ENCODE data around the gene RAMACL.

RAMACL gene

GRCh38 chr6:166559662-166560061 lies 26.8 kb downstream of the RAMACL start:
- DNase-seq (ENCODE audit: insufficient read length, low spot score) (no peak), FAIRE-seq (no peak)

- no peak for DNase-seq (ENCODE audit: insufficient read length, low spot score)
Observed at GRCh38 chr6:166559211-166559610, 27.3 kb downstream of the RAMACL start.

GRCh38 chr6:166558156-166559005 lies 28.1 kb downstream of the RAMACL start:
- DNase-seq (ENCODE audit: insufficient read length, low spot score) (no peak), FAIRE-seq (no peak)

More at GRCh38 chr6:166559211-166559610, 27.3 kb downstream of the RAMACL start:
- no peak for FAIRE-seq

DNA sequence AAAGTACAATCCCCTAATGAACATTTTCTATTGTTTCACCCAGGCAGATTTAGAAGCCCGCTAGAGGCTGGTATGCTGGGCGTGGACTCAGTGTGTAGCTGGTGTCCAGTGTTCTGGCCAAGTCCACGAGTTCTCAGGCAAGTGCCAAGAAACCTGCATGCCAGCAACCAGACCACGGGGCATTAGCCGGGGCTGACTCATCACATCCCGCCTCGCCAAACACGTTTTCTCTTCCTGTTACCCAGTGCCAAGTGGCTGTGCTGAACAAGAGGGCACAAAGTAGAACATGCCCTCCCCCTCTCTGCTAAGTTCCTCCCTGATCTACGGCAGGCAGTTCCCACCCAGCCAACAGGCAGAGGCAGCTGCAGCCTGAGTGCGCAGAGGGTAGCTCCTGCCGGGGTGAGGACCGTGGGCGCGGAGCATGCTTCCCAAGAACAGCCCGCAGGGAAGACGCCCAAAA lies 29.6 kb downstream of the RAMACL start:
- FAIRE-seq (no peak), DNase-seq (ENCODE audit: insufficient read length, low spot score) (no peak)

GRCh38 chr6:166556336-166556735 lies 30.1 kb downstream of the RAMACL start:
- no peak for DNase-seq (ENCODE audit: insufficient read length, low spot score)
- FAIRE-seq: no peak

GRCh38 chr6:166555086-166555485 lies 31.4 kb downstream of the RAMACL start:
- no peak for DNase-seq (ENCODE audit: insufficient read length, low spot score)
- FAIRE-seq: no peak

DNA sequence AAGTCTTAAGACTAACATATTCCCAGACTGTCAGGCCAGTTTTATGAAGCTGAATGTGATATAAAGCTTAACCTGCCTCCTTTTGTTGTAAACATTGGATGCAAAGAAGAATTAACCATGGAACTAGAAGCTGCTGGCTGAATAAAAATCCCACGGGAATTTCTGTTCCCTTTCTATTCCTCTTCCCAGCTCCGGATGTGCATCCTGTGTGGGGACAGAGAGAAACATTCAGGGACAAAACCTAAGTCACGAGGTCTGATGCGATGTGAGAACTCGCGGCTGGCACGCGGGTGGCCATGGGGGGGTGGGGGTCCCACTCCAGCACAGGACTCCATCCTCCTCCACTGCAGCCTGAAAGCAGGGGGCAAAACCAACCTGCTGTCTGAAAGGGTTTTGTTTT lies 32.2 kb downstream of the RAMACL start:
- no peak for FAIRE-seq

GRCh38 chr6:166553563-166554271 lies 32.8 kb downstream of the RAMACL start:
- no peak for FAIRE-seq
- DNase-seq (ENCODE audit: insufficient read length, low spot score): no peak

More for the DNA sequence above, 32.2 kb downstream of the RAMACL start:
- no peak for DNase-seq (ENCODE audit: insufficient read length, low spot score)

GRCh38 chr6:166552600-166552999 lies 33.9 kb downstream of the RAMACL start:
- DNase-seq (ENCODE audit: insufficient read length, low spot score): no peak
- FAIRE-seq: no peak

GRCh38 chr6:166551754-166552495 lies 34.6 kb downstream of the RAMACL start:
- DNase-seq (ENCODE audit: insufficient read length, low spot score) (no peak), FAIRE-seq (no peak)

DNA sequence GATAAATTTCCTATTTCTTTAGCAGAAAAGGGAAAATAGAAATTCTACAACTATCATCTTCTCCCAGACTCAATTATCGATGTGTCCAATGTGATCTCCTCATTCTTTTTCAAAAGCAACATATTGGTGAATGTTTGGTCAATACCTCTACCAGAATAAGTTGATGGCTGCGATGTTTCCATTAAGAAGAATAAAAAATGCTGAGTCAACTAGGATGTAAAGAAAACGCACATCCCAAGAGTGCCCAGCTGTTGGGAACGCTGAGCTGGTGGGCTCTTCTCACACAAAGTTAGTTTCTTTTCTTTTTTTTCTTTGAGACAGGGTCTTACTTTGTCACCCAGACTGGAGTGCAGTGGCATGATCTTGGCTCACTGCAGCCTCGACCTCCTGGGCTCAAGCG lies 39.8 kb downstream of the RAMACL start:
- FAIRE-seq (no peak), DNase-seq (ENCODE audit: insufficient read length, low spot score) (no peak)

- DNase-seq (ENCODE audit: insufficient read length, low spot score) (no peak), FAIRE-seq (no peak)
Observed at GRCh38 chr6:166545156-166546034, 41.1 kb downstream of the RAMACL start.

DNA sequence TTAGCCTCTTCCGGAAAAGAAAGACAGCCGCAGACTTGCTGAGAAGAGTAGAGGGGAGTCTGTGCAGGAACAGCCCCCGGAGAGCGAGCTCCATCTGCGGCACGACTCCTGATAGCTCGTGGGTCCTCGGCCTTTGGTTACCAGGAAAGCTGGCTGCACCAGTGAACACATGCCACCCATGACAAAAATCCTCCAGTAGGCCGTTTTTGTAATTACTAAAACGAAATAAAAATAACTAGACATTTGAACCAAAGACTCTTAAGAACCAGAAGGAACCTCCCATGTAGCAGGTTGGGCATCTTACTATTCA lies 42.2 kb downstream of the RAMACL start:
- FAIRE-seq: no peak
- DNase-seq (ENCODE audit: insufficient read length, low spot score): no peak

- no peak for FAIRE-seq
- DNase-seq (ENCODE audit: insufficient read length, low spot score): no peak
Observed at GRCh38 chr6:166543603-166544295, 42.7 kb downstream of the RAMACL start.

GRCh38 chr6:166542580-166542912 lies 43.9 kb downstream of the RAMACL start:
- DNase-seq (ENCODE audit: insufficient read length, low spot score): no peak
- no peak for FAIRE-seq

GRCh38 chr6:166541876-166542579 lies 44.5 kb downstream of the RAMACL start:
- peak; percentile 87 for FAIRE-seq
- peak; percentile 30 for DNase-seq (ENCODE audit: insufficient read length, low spot score)

GRCh38 chr6:166541366-166541765 lies 45.1 kb downstream of the RAMACL start:
- FAIRE-seq (no peak), DNase-seq (ENCODE audit: insufficient read length, low spot score) (no peak)

- DNase-seq (ENCODE audit: insufficient read length, low spot score) (peak; percentile 80), FAIRE-seq (peak; percentile 81)
Observed at GRCh38 chr6:166540631-166541331, 45.7 kb downstream of the RAMACL start.

- FAIRE-seq: no peak
- DNase-seq (ENCODE audit: insufficient read length, low spot score): no peak
Observed at GRCh38 chr6:166539543-166539942, 46.9 kb downstream of the RAMACL start.
